HPDE6-E6E7 (cell line): ENCODE measurements around the gene DHH.

Experiments used
- DNase-seq: peaks from one replicate; pipeline ENCODE4 v3.0.0; 2011; ENCODE audit warnings: missing footprints; ENCODE audit errors: extremely low spot score

Gene DHH

GRCh38 chr12:49051373-49051764 lies 43.2 kb downstream of the DHH start:
- DNase-seq, result no peak

DNA sequence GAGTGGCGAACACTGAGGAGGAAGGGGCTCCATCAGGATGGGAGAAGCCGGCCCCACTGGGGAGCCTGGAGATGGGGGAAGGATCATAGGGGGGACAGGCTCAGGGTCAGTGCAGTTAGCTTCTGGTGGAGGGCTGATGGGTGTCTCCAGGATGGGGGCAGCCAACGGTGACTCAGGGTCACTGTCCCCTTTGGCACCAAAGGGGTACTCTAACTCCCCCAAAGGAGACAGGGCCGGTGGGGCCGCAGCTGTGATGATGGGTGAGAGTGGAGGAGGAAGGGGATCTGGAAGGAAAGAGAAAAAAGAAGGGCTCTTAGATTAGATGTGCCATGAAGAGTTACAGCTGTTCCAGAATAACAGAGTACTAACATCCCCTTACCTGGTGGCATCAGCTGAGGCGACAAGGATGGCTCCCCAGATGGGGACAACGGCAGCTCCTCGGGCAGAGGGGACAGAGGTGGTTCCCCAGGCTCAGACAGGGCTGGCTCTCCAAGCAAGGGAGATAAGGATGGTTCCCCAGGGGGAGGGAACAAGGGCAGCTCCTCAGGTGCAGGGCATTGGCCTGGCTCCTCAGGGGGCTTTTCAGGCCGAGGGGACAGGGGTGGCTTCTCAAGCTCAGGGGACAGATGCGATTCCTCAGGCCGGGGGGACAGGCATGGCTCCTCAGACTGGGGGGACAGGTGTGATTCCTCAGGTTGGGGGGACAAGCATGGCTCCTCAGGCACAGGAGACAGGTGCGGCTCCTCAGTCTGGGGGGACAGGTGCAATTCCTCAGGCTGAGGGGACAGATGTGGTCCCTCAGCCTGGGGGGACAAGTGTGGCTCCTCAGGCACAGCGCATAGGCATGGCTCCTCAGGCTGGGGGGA lies 43.9 kb downstream of the DHH start:
- no peak for DNase-seq

DNA sequence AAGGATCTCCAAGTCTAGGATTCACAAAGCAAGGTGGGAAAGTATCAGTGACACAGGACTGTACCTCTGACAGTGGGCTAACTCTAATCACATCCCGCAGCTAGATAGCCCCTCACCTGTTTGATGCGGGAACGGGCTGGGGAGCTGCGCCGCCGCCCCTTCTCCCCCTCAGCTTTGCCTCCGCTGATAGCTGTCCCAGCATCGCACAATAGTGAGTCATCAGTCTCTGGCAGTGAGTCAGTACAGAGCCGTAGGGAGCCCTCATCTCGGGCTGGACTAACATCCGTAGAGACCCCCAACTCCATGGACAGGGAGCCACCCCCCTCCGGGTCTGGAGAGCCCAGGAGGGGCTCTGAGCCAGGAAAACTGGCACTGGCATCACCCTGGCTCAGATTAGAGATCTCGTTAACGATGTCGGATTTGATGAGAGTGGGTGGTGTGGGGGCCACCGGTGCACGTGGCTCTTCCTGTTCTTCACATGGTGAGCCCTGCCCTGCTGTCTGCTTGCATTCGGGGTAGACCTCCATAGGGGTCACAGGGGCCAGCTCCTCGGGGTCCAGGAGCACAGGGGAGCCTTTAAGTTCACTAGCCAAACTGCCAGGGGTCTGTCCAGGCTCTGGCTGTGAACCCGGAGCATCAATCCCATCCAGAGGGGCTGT lies 44.9 kb downstream of the DHH start:
- no peak for DNase-seq

- DNase-seq, result no peak
Measured at GRCh38 chr12:49048953-49049352, 45.6 kb downstream of the DHH start.

GRCh38 chr12:49046129-49046895 lies 48.3 kb downstream of the DHH start:
- no peak for DNase-seq

DNA sequence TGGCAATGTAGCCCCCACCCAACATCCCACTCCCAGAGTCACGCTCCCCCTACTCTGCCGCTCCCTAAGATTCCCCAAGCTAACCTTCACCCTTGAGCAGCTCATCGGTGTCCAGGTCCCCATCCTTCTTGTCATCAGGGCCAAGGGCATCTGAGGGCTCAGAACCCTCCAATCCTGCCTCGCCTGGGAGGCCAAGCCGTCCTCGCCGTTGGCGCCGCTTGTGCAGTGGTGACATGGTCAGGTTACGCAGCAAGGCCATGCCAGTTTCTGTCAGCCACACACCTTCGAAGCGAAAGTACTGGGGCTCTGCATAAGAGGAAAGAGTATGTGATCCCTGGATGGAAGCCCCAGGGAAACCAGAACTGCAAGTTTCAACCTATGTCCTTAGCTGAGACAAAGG lies 49.9 kb downstream of the DHH start:
- no peak for DNase-seq

DNA sequence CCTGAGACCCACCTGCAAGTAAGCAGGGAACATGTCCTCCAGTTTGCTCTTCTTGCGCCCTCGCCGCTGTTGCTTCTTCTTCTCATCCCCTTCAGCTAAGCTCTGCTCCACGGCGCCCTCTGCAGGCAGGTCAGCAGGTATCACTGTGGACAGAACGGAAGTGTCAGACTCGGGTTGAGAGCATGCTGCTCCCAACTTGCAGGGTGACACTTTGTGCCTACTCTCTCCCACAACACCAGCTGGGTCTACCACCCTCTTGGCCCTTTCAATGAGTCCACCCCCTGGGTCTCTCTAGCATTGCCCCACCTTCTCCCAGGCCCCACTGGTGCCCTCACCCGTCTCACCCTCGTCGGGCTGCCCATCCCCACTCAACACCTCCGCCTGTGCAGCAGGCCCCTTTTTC lies 50.7 kb downstream of the DHH start:
- no peak for DNase-seq

GRCh38 chr12:49043241-49043640 lies 51.4 kb downstream of the DHH start:
- DNase-seq, result no peak

DNA sequence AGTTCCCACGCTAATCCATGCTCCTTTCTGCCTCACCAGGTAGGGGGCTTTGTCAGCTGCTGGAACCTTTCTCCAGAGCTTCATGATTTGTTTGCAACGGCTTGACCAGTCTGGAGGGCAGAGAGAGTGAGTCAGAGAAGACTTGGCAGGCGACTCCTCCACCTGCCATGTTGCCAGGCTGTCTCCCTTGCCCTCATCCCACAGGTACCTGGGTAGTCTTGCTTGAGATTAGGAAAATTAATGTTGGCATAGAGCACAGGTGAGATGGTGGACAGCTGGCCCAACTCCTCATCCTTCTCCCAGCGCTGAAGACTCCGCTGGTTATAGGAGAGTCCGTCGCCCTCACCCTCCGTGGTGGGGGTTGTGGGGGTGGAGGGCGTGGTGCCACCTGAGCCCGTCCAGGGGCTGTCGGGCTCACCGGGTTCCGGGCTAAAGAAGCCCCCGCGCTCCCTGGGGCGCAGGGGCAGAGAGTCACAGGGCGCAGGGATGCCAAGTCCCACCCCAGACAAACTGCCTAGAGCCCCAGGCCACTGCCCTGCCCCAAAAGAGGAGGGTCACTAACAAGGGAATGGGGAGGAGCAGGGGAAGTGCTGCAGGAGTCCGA lies 52.6 kb downstream of the DHH start:
- no peak for DNase-seq

DNA sequence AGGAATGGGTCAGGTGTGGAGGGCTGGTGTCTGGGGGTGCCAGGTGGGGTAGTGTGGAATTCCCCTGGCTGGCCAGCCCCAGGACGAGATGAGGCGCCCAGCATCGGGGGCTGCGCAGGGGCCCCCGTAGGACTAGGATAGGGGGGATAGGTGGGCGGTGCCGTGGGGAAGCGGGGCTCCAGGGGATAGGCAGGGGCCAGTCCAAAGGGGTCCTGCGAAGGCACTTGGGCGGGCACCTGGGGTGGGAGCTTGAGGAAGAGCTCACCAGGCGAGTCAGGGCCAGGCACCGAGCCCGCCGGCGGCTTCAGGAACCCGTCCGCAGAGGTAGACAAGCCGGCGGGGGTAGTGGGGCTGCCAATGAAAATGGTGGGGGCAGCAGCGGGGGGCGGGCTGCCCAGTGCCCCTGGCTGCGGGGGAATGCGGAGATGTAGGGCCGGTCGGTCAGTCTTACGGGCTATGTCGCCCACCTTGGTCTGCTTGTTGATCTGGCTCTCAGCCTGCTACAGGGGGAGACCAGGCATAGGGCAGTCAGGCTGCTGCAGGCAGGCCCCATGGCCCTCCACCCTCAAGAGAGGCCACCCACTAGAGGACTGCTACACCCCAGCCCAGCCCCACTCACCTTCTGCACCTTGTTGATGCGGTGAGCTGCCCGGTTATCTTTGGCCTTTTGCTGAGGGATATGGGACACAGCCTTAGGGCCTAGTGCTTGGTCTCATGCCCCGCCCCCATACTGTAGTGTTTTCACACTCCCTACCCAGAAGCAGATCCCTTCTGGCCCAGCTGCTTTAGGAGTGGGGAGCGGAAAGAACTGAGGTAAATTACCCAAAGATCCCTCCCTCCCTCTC lies 53.3 kb downstream of the DHH start:
- DNase-seq, result no peak

DNA sequence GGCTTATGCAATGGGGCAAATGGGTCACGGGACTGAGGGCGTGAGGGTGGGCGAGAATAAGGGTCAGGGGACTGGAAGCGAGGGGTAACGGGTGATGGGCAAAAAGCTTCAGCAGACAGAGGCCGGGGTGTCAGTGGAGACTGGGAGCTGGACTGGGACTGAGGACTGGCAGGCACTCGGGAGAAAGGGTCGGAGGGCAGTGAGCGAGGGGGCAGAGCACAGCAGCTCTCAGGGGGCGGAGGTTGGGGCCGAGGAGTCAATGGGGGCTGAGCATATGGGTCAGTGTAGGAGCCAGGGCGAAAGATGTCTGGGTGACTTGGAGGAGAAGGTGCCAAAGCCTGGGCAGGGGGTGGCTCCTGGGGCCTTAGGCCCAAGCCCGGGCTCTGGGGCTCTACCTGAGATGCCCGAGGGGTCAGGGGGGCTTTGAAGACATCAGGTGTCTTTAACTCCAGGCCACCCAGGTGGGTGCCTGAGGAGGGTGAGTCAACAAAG lies 54.2 kb downstream of the DHH start:
- DNase-seq, result no peak

- no peak for DNase-seq
Measured at GRCh38 chr12:49039421-49040363, 54.9 kb downstream of the DHH start.

- DNase-seq, result no peak
Measured at GRCh38 chr12:49038291-49038955, 56.2 kb downstream of the DHH start.

- no peak for DNase-seq
Measured at GRCh38 chr12:49037947-49038237, 56.7 kb downstream of the DHH start.

- no peak for DNase-seq
Measured at GRCh38 chr12:49037111-49037946, 57.3 kb downstream of the DHH start.
